Measurements from ENCODE around the gene BPGM.

Gene BPGM

DNA sequence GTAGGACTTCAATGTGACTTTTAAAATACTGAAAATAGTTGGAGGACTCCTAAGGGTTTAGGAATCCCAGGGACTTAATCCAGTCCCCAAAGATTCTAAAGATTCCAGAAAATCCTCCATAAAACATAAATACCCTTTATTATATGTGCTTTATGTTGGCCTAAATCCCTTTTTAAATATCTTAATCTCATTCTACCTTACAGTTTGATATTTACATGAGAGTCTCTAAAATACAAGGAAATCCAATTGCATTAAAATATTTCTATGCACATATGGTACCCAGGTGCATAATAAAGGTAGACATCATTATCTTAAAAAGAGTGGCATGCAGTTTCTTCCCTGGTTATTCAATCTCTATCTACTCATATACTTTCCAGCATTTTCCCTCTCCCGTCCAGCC lies 51.8 kb downstream of the BPGM start:
- no peak for DNase-seq

DNA sequence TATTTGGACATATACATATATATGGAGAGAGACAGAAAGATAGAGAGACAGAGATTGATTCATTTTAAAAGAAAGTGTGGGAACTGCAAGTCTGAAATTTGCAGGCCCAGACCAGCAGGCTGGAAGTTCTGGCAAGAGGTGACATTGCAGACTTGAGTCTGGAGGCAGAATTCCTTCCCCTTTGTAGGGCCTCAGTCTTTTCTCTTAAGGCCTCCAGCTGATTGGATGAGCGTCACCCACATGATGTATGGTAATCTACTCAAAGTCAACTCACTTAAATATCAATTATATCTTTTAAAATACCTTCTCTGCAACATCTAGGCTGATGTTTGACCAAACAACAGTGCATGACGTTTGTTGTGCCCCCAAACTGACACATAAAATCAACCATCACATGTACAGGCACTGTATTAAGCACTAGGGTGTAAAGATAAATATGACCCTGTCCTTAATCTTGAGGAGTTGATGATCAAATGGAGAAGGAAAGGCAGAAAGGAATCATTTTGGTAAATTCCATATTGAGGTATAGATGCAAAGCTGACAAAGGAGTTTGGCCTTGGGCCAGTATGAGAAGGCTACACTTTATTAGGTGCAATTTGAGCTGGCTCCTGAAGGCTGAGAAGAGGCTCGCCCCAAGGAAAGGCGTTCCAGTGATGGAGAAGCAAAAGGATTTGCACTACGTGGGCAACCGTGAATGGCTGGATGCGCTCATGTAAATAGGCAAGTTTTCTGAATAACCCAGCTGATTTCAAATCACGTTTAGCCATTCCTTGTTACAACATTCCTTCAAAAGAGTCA lies 52.6 kb downstream of the BPGM start:
- no peak for DNase-seq

DNA sequence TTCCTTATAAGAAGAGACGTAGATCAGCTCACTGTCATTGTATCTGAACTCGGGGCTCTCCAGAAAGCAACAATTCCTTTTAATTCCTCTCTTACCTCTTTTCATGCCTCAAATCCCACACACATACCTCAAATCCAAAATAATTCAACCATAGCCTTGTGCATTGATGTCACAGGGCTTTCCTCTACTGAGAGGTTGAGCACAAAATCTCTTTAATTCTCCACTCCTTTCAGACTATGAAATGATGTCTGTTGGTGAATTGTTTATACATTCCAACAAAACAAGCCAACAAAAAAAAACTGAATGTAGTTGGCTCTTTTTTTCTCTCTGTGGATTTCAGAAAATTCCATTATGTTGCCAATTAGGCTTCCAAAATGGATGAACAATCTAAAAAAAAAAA lies 53.2 kb downstream of the BPGM start:
- DNase-seq: no peak

- peak in 3 of 5 donors; percentile 3 to 13 (median 5) for DNase-seq
These were observed 54.6 kb downstream of the BPGM start for GRCh38 chr7:134701272-134701671.

GRCh38 chr7:134702366-134703240 lies 56.0 kb downstream of the BPGM start:
- no peak for DNase-seq

DNA sequence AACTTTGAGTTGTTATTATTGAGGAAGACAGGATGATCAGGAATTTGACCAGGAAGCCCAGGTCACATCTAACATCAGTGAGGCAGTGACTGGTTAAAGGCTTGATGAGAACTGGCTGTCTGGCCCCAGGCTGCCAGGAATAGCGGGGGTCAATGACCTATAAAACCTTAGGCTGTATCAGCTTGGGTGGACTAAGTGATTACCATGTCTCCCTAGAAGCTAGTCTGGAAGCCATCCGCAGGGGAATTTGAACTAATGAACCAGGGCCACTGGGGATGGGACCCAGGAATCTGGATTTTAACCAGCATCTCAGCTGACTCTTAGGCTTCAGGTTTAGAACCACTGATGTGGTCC lies 56.6 kb downstream of the BPGM start:
- DNase-seq: no peak

- DNase-seq: no peak
These were observed 57.1 kb downstream of the BPGM start for GRCh38 chr7:134703782-134704181.

DNA sequence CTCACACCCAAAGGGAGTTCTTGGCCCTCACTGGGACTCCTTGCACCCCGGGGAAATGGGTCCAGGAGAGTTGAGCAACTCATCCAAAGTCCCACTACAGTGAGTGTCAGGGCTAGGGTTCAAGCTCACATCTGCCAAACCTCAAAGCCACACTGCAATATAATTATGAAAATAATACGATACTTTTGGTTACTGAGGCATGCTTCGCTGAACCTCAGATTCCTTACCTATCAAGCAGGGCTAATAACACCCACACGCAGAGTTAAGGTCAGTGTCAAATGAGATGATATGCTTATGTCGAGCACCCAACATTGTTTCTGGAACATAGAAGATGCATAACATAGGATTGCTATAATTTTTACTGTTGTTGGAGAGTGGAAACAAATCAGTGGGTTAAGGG lies 58.2 kb downstream of the BPGM start:
- no peak for DNase-seq

- DNase-seq: no peak
These were observed 59.1 kb downstream of the BPGM start for GRCh38 chr7:134705716-134706115.

DNA sequence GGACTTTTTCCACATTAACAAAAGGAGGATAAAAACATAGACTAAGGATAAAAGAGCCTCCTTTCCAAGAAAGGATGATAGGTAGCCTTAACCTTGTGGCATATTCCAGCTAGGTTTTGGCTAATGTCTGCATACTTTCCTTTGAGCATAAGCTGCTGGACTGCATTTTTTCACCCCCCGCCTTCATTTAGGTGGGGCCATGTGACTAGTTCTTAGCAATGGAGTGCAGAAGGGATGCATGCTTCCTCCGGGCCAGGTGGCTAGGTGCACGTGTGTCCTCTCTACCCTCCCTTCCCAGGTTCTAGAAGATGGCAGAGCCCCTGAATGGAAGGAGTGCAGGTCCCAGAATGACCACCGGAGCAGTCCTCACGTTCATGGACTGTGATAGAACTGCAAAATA lies 59.8 kb downstream of the BPGM start:
- no peak for DNase-seq

GRCh38 chr7:134707663-134708378 lies 61.2 kb downstream of the BPGM start:
- DNase-seq: no peak

- DNase-seq: no peak
These were observed 62.0 kb downstream of the BPGM start for GRCh38 chr7:134708692-134709091.

GRCh38 chr7:134709197-134709596 lies 62.5 kb downstream of the BPGM start:
- DNase-seq: no peak

DNA sequence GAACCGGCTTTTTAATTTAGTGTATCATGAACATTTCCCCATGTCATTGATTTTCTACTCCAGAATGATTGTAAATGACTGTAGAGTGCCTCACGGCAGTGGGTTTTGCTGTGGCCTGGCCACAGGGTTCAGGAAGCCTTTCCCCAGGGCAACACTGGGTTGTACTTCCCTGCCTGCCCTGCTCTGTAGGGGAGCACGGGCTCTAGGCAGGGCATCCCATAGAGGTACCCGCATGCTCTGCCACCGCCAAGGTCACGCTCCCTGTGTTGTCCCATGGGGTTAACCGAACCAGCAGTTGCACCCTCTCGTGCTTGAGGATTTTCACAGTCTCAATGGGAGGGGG lies 63.8 kb downstream of the BPGM start:
- no peak for DNase-seq

- DNase-seq: peak; percentile 13 to 54 (median 44)
These were observed 64.4 kb downstream of the BPGM start for GRCh38 chr7:134710854-134711624.

GRCh38 chr7:134712196-134712595 lies 65.5 kb downstream of the BPGM start:
- DNase-seq: no peak

DNA sequence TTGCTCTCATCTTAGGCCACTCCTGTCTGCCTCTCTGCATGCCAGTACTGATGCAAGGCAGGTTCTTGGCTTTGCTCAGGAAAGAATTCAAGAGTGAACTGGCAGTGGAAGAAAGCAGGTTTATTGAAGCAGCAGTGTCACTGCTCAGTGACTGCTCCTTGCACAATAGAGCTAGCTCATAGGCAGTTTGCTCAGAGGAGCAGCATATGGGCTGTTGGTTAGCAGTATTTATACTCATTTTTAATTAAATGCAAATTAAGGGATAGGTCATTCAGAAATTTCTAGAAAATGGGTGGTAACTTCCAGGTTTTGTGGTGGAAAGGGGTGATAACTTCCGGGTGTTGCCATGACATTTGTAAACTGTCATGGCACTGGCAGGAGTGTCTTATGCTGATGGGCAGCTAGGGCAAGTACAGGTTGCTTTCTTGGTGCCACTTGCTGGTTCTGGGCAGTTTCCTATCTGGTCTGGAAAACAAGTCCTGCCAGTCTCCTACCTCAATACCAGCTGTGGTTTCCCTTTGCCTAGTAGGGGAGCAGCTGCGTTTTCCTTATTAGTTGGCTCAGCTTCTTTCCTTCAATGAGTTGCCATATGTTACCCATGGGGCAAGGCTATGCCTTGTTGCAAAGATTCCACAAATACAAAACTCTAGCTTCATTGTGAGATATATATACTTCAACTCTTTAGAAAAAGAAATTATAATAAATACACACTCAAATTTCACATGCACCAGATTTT lies 68.0 kb downstream of the BPGM start:
- DNase-seq: no peak

GRCh38 chr7:134718211-134718875 lies 71.7 kb downstream of the BPGM start:
- DNase-seq: no peak

DNA sequence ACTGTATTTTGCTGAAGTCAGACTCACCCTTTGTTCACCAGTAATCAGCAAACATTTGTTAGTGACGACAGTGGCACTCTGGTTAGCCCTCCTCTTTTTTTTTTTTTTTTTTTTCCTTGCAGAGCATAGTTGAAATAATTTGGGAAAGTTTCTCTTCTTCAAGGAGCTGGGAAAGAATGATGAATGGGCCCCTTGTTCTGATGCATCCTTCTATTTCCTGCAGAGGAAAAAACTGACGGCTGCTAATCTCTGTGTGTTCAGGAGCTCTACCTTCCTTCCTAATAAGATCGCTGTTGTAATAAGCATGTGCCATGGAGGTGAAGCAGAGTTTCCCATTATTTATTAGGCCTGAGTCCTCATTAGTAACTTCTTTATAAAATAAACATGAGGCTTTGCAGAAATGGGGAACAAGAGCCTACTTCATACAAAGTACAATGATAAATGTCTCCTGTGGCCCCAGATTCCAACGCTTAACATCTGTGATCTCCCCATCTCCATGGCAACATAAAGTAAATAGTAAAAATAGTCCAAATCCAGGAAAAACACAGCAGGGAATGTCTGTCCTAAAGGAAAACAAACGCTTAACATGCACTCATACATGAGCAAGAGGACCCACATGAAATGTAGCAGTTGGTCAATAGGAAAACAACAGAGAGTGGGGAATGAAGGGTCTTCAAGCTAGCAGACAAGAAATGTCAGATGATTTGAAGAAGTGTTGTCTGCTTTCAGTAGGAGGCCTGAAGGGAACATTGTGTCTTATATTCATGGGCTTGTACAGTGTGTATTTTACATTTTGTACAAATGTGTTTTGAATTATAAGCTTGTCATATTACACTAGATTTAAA lies 73.7 kb downstream of the BPGM start:
- DNase-seq: no peak

DNA sequence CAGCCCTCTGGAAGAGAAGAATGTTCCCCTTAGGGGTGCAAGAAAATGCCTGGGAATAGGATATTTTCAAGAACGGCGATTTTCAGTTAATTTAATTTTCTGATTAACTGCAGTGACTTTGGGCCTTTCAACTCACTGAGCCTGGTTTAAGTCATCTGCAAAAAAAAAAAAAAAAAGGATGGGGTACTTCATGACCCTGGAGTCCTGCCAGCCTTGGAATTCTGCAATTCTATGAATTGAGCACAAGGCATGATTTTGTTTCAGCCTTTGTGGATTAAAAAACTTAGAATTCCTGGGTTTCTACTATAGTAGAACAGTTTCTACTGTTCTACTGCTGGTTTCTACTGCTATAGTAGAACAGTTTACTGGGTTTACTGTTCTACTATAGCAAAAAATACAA lies 74.5 kb downstream of the BPGM start:
- DNase-seq: no peak
